ENCODE measurements around the gene FAM50A.

- TF ChIP-seq, protein P1, sequence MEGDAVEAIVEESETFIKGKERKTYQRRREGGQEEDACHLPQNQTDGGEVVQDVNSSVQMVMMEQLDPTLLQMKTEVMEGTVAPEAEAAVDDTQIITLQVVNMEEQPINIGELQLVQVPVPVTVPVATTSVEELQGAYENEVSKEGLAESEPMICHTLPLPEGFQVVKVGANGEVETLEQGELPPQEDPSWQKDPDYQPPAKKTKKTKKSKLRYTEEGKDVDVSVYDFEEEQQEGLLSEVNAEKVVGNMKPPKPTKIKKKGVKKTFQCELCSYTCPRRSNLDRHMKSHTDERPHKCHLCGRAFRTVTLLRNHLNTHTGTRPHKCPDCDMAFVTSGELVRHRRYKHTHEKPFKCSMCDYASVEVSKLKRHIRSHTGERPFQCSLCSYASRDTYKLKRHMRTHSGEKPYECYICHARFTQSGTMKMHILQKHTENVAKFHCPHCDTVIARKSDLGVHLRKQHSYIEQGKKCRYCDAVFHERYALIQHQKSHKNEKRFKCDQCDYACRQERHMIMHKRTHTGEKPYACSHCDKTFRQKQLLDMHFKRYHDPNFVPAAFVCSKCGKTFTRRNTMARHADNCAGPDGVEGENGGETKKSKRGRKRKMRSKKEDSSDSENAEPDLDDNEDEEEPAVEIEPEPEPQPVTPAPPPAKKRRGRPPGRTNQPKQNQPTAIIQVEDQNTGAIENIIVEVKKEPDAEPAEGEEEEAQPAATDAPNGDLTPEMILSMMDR (IDR thresholded peaks at IDR 0.05): no peak
- TF ChIP-seq POLR2A (IDR thresholded peaks at IDR 0.05): no peak
Observed at GRCh38 chrX:154426916-154427770, 16.8 kb upstream of the FAM50A start.

Data from heart left ventricle (tissue), 13 donors.